ENCODE measurements around the gene MRPL21.
A peak's percentile ranks its signal among the peaks of the same experiment; 100 is the strongest.

MRPL21 gene

GRCh38 chr11:68843052-68843561, 60.5 kb downstream of the MRPL21 start:
- H3K4me2 ChIP-seq (ENCODE audit: low read length): peak overlapping the region; percentile 56
- peaks cover 58% of the 10 kb centered on the region for H3K4me1 ChIP-seq (ENCODE audit: control insufficient read depth, low read length)
- H3K27ac ChIP-seq (ENCODE audit: low read depth, low read length): no peak overlapping the region
- H3K79me2 ChIP-seq (ENCODE audit: control insufficient read depth, low read length): no peaks in the 10 kb centered on the region
- no peaks in the 10 kb centered on the region for H3K9me2 ChIP-seq (replicated peaks; ENCODE audit: control insufficient read depth, low read length)
- H3K9me3 ChIP-seq (ENCODE audit: control insufficient read depth, insufficient read depth, low read length): no peaks in the 10 kb centered on the region
- no peaks in the 10 kb centered on the region for H4K20me1 ChIP-seq (ENCODE audit: control insufficient read depth, insufficient read depth, low read depth, low read length)
- TF ChIP-seq CTCF (IDR thresholded peaks at IDR 0.05; ENCODE audit: low read depth, low read length, poor library complexity, severe bottlenecking) (no peak), EZH2phosphoT487 (IDR thresholded peaks at IDR 0.05; ENCODE audit: borderline replicate concordance, low read length) (no peak; the same call in 1 of the 2 replicates)
- H3F3A ChIP-seq (ENCODE audit: control insufficient read depth, insufficient read depth): peaks cover 15% of the 10 kb centered on the region
- H3K4me3 ChIP-seq (ENCODE audit: low read length): peak overlapping the region; percentile 51
- peaks cover 59% of the 10 kb centered on the region for H3K27me3 ChIP-seq (ENCODE audit: control insufficient read depth, low read length)
- H3K36me3 ChIP-seq (ENCODE audit: control insufficient read depth, low read length): no peaks in the 10 kb centered on the region

GRCh38 chr11:68842427-68843051, 61.1 kb downstream of the MRPL21 start:
- Histone ChIP-seq H3K9me2 (replicated peaks; ENCODE audit: control insufficient read depth, low read length) (no peaks in the 10 kb centered on the region), H3F3A (ENCODE audit: control insufficient read depth, insufficient read depth) (peaks cover 15% of the 10 kb centered on the region), H3K4me3 (ENCODE audit: low read length) (peak overlapping the region; percentile 51), H3K79me2 (ENCODE audit: control insufficient read depth, low read length) (no peaks in the 10 kb centered on the region), H3K27me3 (ENCODE audit: control insufficient read depth, low read length) (peaks cover 59% of the 10 kb centered on the region), H3K4me1 (ENCODE audit: control insufficient read depth, low read length) (peaks cover 60% of the 10 kb centered on the region), H3K4me2 (ENCODE audit: low read length) (peak overlapping the region; percentile 56), H3K36me3 (ENCODE audit: control insufficient read depth, low read length) (no peaks in the 10 kb centered on the region), H3K27ac (ENCODE audit: low read depth, low read length) (no peak overlapping the region), H3K9me3 (ENCODE audit: control insufficient read depth, insufficient read depth, low read length) (no peaks in the 10 kb centered on the region), H4K20me1 (ENCODE audit: control insufficient read depth, insufficient read depth, low read depth, low read length) (no peaks in the 10 kb centered on the region)
- 0 out of 2 replicates have a peak, but pooled peaks have one; percentile 73 for TF ChIP-seq EZH2phosphoT487 (IDR thresholded peaks at IDR 0.05; ENCODE audit: borderline replicate concordance, low read length)
- TF ChIP-seq CTCF (IDR thresholded peaks at IDR 0.05; ENCODE audit: low read depth, low read length, poor library complexity, severe bottlenecking): no peak

GRCh38 chr11:68841718-68842426, 61.8 kb downstream of the MRPL21 start, which contains the start of gene CPT1A:
Gene CPT1A, minus strand, starts transcription at chr11:68841916. Its CDS starts 26,442 bp downstream, at chr11:68815474.
- no peaks in the 10 kb centered on the region for H3K79me2 ChIP-seq (ENCODE audit: control insufficient read depth, low read length)
- H4K20me1 ChIP-seq (ENCODE audit: control insufficient read depth, insufficient read depth, low read depth, low read length): no peaks in the 10 kb centered on the region
- H3F3A ChIP-seq (ENCODE audit: control insufficient read depth, insufficient read depth): peaks cover 15% of the 10 kb centered on the region
- H3K4me1 ChIP-seq (ENCODE audit: control insufficient read depth, low read length): peaks cover 60% of the 10 kb centered on the region
- peaks cover 59% of the 10 kb centered on the region for H3K27me3 ChIP-seq (ENCODE audit: control insufficient read depth, low read length)
- TF ChIP-seq CTCF (IDR thresholded peaks at IDR 0.05; ENCODE audit: low read depth, low read length, poor library complexity, severe bottlenecking) (no peak), EZH2phosphoT487 (IDR thresholded peaks at IDR 0.05; ENCODE audit: borderline replicate concordance, low read length) (no peak)
- H3K9me3 ChIP-seq (ENCODE audit: control insufficient read depth, insufficient read depth, low read length): no peaks in the 10 kb centered on the region
- peak within 1 kb of the TSS; percentile 82 for H3K4me2 ChIP-seq (ENCODE audit: low read length)
- no peak within 1 kb of the TSS for H3K27ac ChIP-seq (ENCODE audit: low read depth, low read length)
- no peaks in the 10 kb centered on the region for H3K36me3 ChIP-seq (ENCODE audit: control insufficient read depth, low read length)
- no peaks in the 10 kb centered on the region for H3K9me2 ChIP-seq (replicated peaks; ENCODE audit: control insufficient read depth, low read length)
- H3K4me3 ChIP-seq (ENCODE audit: low read length): peak within 1 kb of the TSS; percentile 51

Data from DOHH2 (cell line).